ENCODE results near the gene ARID1B.

Gene ARID1B

GRCh38 chr6:157239671-157240058 is 462.5 kb downstream of the ARID1B start:
- Histone ChIP-seq H3K27ac (ENCODE audit: poor library complexity, severe bottlenecking) (no peak overlapping the region), H3K4me3 (ENCODE audit: severe bottlenecking) (no peak overlapping the region), H3K27me3 (ENCODE audit: insufficient read depth, poor library complexity, severe bottlenecking) (peaks cover 24% of the 10 kb centered on the region), H3K36me3 (ENCODE audit: low read depth) (no peaks in the 10 kb centered on the region), H3K9me3 (ENCODE audit: severe bottlenecking) (peaks cover 3% of the 10 kb centered on the region), H3K4me1 (ENCODE audit: insufficient read depth, poor library complexity, severe bottlenecking) (peaks cover 10% of the 10 kb centered on the region)
- ATAC-seq (ENCODE audit: low read depth) = no peak
- TF ChIP-seq CTCF (IDR thresholded peaks at IDR 0.05; ENCODE audit: poor library complexity, severe bottlenecking) = no peak
- no peak for DNase-seq (ENCODE audit: low spot score)

GRCh38 chr6:157240059-157240959 is 463.1 kb downstream of the ARID1B start:
- Histone ChIP-seq H3K4me3 (ENCODE audit: severe bottlenecking) (no peak overlapping the region), H3K27me3 (ENCODE audit: insufficient read depth, poor library complexity, severe bottlenecking) (peaks cover 18% of the 10 kb centered on the region), H3K4me1 (ENCODE audit: insufficient read depth, poor library complexity, severe bottlenecking) (peaks cover 10% of the 10 kb centered on the region), H3K27ac (ENCODE audit: poor library complexity, severe bottlenecking) (no peak overlapping the region), H3K36me3 (ENCODE audit: low read depth) (no peaks in the 10 kb centered on the region), H3K9me3 (ENCODE audit: severe bottlenecking) (peaks cover 3% of the 10 kb centered on the region)
- DNase-seq (ENCODE audit: low spot score) (no peak), ATAC-seq (ENCODE audit: low read depth) (peak; percentile 39)
- no peak for TF ChIP-seq CTCF (IDR thresholded peaks at IDR 0.05; ENCODE audit: poor library complexity, severe bottlenecking)

GRCh38 chr6:157240960-157241311 is 463.8 kb downstream of the ARID1B start:
- Histone ChIP-seq H3K27ac (ENCODE audit: poor library complexity, severe bottlenecking) (no peak overlapping the region), H3K36me3 (ENCODE audit: low read depth) (no peaks in the 10 kb centered on the region), H3K4me1 (ENCODE audit: insufficient read depth, poor library complexity, severe bottlenecking) (peaks cover 10% of the 10 kb centered on the region), H3K4me3 (ENCODE audit: severe bottlenecking) (no peak overlapping the region), H3K27me3 (ENCODE audit: insufficient read depth, poor library complexity, severe bottlenecking) (peaks cover 11% of the 10 kb centered on the region), H3K9me3 (ENCODE audit: severe bottlenecking) (peaks cover 3% of the 10 kb centered on the region)
- TF ChIP-seq CTCF (IDR thresholded peaks at IDR 0.05; ENCODE audit: poor library complexity, severe bottlenecking) = no peak
- DNase-seq (ENCODE audit: low spot score) (no peak), ATAC-seq (ENCODE audit: low read depth) (no peak)

- Histone ChIP-seq H3K4me3 (ENCODE audit: severe bottlenecking) (no peak overlapping the region), H3K4me1 (ENCODE audit: insufficient read depth, poor library complexity, severe bottlenecking) (peaks cover 10% of the 10 kb centered on the region), H3K27ac (ENCODE audit: poor library complexity, severe bottlenecking) (no peak overlapping the region), H3K36me3 (ENCODE audit: low read depth) (no peaks in the 10 kb centered on the region), H3K9me3 (ENCODE audit: severe bottlenecking) (peaks cover 3% of the 10 kb centered on the region), H3K27me3 (ENCODE audit: insufficient read depth, poor library complexity, severe bottlenecking) (no peaks in the 10 kb centered on the region)
- no peak for DNase-seq (ENCODE audit: low spot score)
- ATAC-seq (ENCODE audit: low read depth) = no peak
- no peak for TF ChIP-seq CTCF (IDR thresholded peaks at IDR 0.05; ENCODE audit: poor library complexity, severe bottlenecking)
Observed at GRCh38 chr6:157242791-157243190, 465.6 kb downstream of the ARID1B start.

- no peak for TF ChIP-seq CTCF (IDR thresholded peaks at IDR 0.05; ENCODE audit: poor library complexity, severe bottlenecking)
- peaks cover 3% of the 10 kb centered on the region for H3K9me3 ChIP-seq (ENCODE audit: severe bottlenecking)
- no peaks in the 10 kb centered on the region for H3K27me3 ChIP-seq (ENCODE audit: insufficient read depth, poor library complexity, severe bottlenecking)
- no peak overlapping the region for H3K27ac ChIP-seq (ENCODE audit: poor library complexity, severe bottlenecking)
- H3K4me1 ChIP-seq (ENCODE audit: insufficient read depth, poor library complexity, severe bottlenecking) = peaks cover 10% of the 10 kb centered on the region
- DNase-seq (ENCODE audit: low spot score) (no peak), ATAC-seq (ENCODE audit: low read depth) (no peak)
- H3K36me3 ChIP-seq (ENCODE audit: low read depth) = no peaks in the 10 kb centered on the region
- no peak overlapping the region for H3K4me3 ChIP-seq (ENCODE audit: severe bottlenecking)
Observed at GRCh38 chr6:157244175-157244574, 467.0 kb downstream of the ARID1B start.
